Parathyroid adenoma (tissue), 2 donors: ENCODE results near the gene JMJD8.

Source experiments
- H2AFZ ChIP-seq: fragments of 300-600 bp; sonication (generic); one replicate; pipeline ENCODE4 v1.7.0; 2017; ENCODE audit warnings: antibody characterized with exemption, mild to moderate bottlenecking
- H3K27ac ChIP-seq: fragments of 300-600 bp; sonication (generic); one replicate; pipeline ENCODE4 v1.7.0; 2017
- H3K27me3 ChIP-seq: fragments of 300-600 bp; sonication (generic); one replicate; pipeline ENCODE4 v1.7.0; 2017; ENCODE audit warnings: low read length; ENCODE audit not compliant: control insufficient read depth, insufficient read depth
- H3K36me3 ChIP-seq: fragments of 300-600 bp; sonication (generic); one replicate; pipeline ENCODE4 v1.7.0; 2017; ENCODE audit warnings: low read length; ENCODE audit not compliant: control insufficient read depth, insufficient read depth
- H3K4me1 ChIP-seq: fragments of 300-600 bp; sonication (generic); one replicate; pipeline ENCODE4 v1.7.0; 2017; ENCODE audit warnings: control low read depth
- H3K4me2 ChIP-seq: fragments of 300-600 bp; sonication (generic); one replicate; pipeline ENCODE4 v1.7.0; 2017; ENCODE audit warnings: low read length
- H3K4me3 ChIP-seq: fragments of 300-600 bp; sonication (generic); one replicate; pipeline ENCODE4 v1.7.0; 2017; ENCODE audit warnings: low read depth, low read length
- H3K79me2 ChIP-seq: fragments of 300-600 bp; sonication (generic); one replicate; pipeline ENCODE4 v1.7.0; 2017; ENCODE audit warnings: control low read depth
- H3K9ac ChIP-seq: fragments of 300-600 bp; sonication (generic); one replicate; pipeline ENCODE4 v1.7.0; 2017; ENCODE audit warnings: mild to moderate bottlenecking
- H3K9me3 ChIP-seq: fragments of 300-600 bp; sonication (generic); one replicate; pipeline ENCODE4 v1.7.0; 2017; ENCODE audit warnings: low read length; ENCODE audit not compliant: control insufficient read depth
- CTCF ChIP-seq: fragments of 300-600 bp; sonication (generic); IDR thresholded peaks from one replicate; pipeline ENCODE4 v1.7.0; 2017; ENCODE audit warnings: antibody characterized with exemption, mild to moderate bottlenecking
- donor health status: primary hyperparathyroidism.

The JMJD8 gene

GRCh38 chr16:702341-702740 is 18.2 kb upstream of the JMJD8 start:
- H3K27ac ChIP-seq: no peak overlapping the region

GRCh38 chr16:700684-701584 is 16.8 kb upstream of the JMJD8 start:
- Histone ChIP-seq H3K27ac (no peak overlapping the region), H2AFZ (no peak overlapping the region), H3K4me2 (no peak overlapping the region), H3K9me3 (no peaks in the 10 kb centered on the region), H3K4me1 (no peaks in the 10 kb centered on the region), H3K79me2 (peaks cover 31% of the 10 kb centered on the region), H3K4me3 (no peak overlapping the region), H3K27me3 (peaks cover 10% of the 10 kb centered on the region), H3K36me3 (no peaks in the 10 kb centered on the region), H3K9ac (no peak overlapping the region)
- TF ChIP-seq CTCF: no peak

More at GRCh38 chr16:702341-702740, 18.2 kb upstream of the JMJD8 start:
- no peaks in the 10 kb centered on the region for H3K9me3 ChIP-seq
- H3K79me2 ChIP-seq: peaks cover 31% of the 10 kb centered on the region
- H3K4me3 ChIP-seq: no peak overlapping the region
- H3K4me1 ChIP-seq: no peaks in the 10 kb centered on the region
- no peak overlapping the region for H3K9ac ChIP-seq
- no peak overlapping the region for H3K4me2 ChIP-seq
- H3K36me3 ChIP-seq: no peaks in the 10 kb centered on the region
- peaks cover 10% of the 10 kb centered on the region for H3K27me3 ChIP-seq
- H2AFZ ChIP-seq: no peak overlapping the region
- TF ChIP-seq CTCF: no peak

- Histone ChIP-seq H3K79me2 (peaks cover 27% of the 10 kb centered on the region), H3K4me1 (no peaks in the 10 kb centered on the region), H3K4me3 (no peak overlapping the region), H3K27me3 (peaks cover 5% of the 10 kb centered on the region), H3K9me3 (no peaks in the 10 kb centered on the region), H3K9ac (no peak overlapping the region), H2AFZ (no peak overlapping the region), H3K36me3 (no peaks in the 10 kb centered on the region), H3K27ac (no peak overlapping the region), H3K4me2 (no peak overlapping the region)
- TF ChIP-seq CTCF: no peak
These were observed 15.0 kb upstream of the JMJD8 start for GRCh38 chr16:698911-699671.

GRCh38 chr16:695355-696089 is 11.4 kb upstream of the JMJD8 start:
- no peaks in the 10 kb centered on the region for H3K36me3 ChIP-seq
- H3K9ac ChIP-seq: no peak overlapping the region
- no peaks in the 10 kb centered on the region for H3K27me3 ChIP-seq
- H3K4me3 ChIP-seq: peak overlapping the region; percentile 65
- peaks cover 3% of the 10 kb centered on the region for H3K79me2 ChIP-seq
- TF ChIP-seq CTCF: no peak
- H3K9me3 ChIP-seq: no peaks in the 10 kb centered on the region
- peak overlapping the region; percentile 95 for H3K27ac ChIP-seq
- H3K4me1 ChIP-seq: peaks cover 11% of the 10 kb centered on the region
- H2AFZ ChIP-seq: peak overlapping the region; percentile 40
- peak overlapping the region; percentile 78 for H3K4me2 ChIP-seq
